Hepatocyte (in vitro differentiated cells): ENCODE results near the gene PIGU. TPM values are rescaled to one million over a fixed set of nuclear protein-coding genes. Genes with fewer than 3 reads are reported as not detected.
"Not testable (repeated sequence)": the region's sequence is repeated elsewhere in the genome, so short reads cannot be mapped to it uniquely, and the experiment has no call there.

ENCODE experiments used
- DNase-seq: peaks from one replicate; pipeline ENCODE4 v3.0.0-alpha.2; 2016; ENCODE audit warnings: low spot score
- H2AFZ ChIP-seq: fragments of 200-600 bp; sonication (generic); 2 replicates; pipeline ENCODE4 v1.6.0; 2016; ENCODE audit warnings: antibody characterized with exemption, mild to moderate bottlenecking
- H3K27ac ChIP-seq: fragments of 200-600 bp; sonication (generic); 2 replicates; pipeline ENCODE4 v1.5.1; 2016; ENCODE audit warnings: mild to moderate bottlenecking
- H3K27me3 ChIP-seq: fragments of 200-600 bp; sonication (generic); 2 replicates; pipeline ENCODE4 v1.6.1; 2016
- H3K36me3 ChIP-seq: fragments of 200-600 bp; sonication (generic); replicated peaks from 2 replicates; pipeline ENCODE4 v1.5.1; 2016; ENCODE audit warnings: low read depth; ENCODE audit not compliant: insufficient read depth
- H3K4me1 ChIP-seq: fragments of 200-600 bp; sonication (generic); 2 replicates; pipeline ENCODE4 v1.5.1; 2016; ENCODE audit warnings: mild to moderate bottlenecking, moderate library complexity; ENCODE audit not compliant: insufficient read depth
- H3K4me2 ChIP-seq: fragments of 200-600 bp; sonication (generic); 2 replicates; pipeline ENCODE4 v1.6.0; 2016
- H3K4me3 ChIP-seq: fragments of 200-600 bp; sonication (generic); 2 replicates; pipeline ENCODE4 v1.5.1; 2016; ENCODE audit warnings: mild to moderate bottlenecking
- H3K79me2 ChIP-seq: fragments of 200-600 bp; sonication (generic); 2 replicates; pipeline ENCODE4 v1.6.0; 2017; ENCODE audit warnings: mild to moderate bottlenecking
- H3K9me2 ChIP-seq: fragments of 200-600 bp; sonication (generic); replicated peaks from 2 replicates; pipeline ENCODE4 v1.6.0; 2017; ENCODE audit warnings: mild to moderate bottlenecking; ENCODE audit not compliant: insufficient read depth
- H3K9me3 ChIP-seq: fragments of 200-600 bp; sonication (generic); 2 replicates; pipeline ENCODE4 v1.5.1; 2016; ENCODE audit warnings: low read depth, mild to moderate bottlenecking
- H4K20me1 ChIP-seq: fragments of 200-600 bp; sonication (generic); 2 replicates; pipeline ENCODE4 v1.6.0; 2016; ENCODE audit warnings: mild to moderate bottlenecking; ENCODE audit not compliant: insufficient read depth, poor library complexity, severe bottlenecking
- CTCF ChIP-seq: fragments of 200-600 bp; sonication (generic); IDR thresholded peaks from 2 replicates; pipeline ENCODE4 v1.5.1; 2016; ENCODE audit warnings: antibody characterized with exemption, mild to moderate bottlenecking; ENCODE audit not compliant: poor library complexity
- EZH2 ChIP-seq: fragments of 200-600 bp; sonication (generic); IDR thresholded peaks from 2 replicates; pipeline ENCODE4 v1.6.1; 2016; ENCODE audit warnings: antibody characterized with exemption, mild to moderate bottlenecking, borderline replicate concordance
- EZH2phosphoT487 ChIP-seq: fragments of 200-600 bp; sonication (generic); IDR thresholded peaks from one replicate; pipeline ENCODE4 v1.6.1; 2018; ENCODE audit warnings: antibody characterized with exemption, mild to moderate bottlenecking, low read depth, moderate library complexity; ENCODE audit not compliant: unreplicated experiment, severe bottlenecking
- WGBS: methylation state at CpG from one replicate; pipeline ENCODE4 v1.1.6; 2016; ENCODE audit warnings: low lambda C conversion rate; ENCODE audit errors: missing lambda C conversion rate; 5-methylcytosine and 5-hydroxymethylcytosine counted together
- polyA plus RNA-seq: library from polyadenylated mRNA; unstranded; fragments of >200 nt; fragmentation: Nextera tagmentation; extraction: Ambion mirVana; gene quantifications from 2 replicates; pipeline ENCODE4 v1.2.1, GENCODE V29; 2016
- total RNA-seq: library from RNA; depleted of rRNA; stranded (reverse); fragments of >200 nt; gene quantifications from 2 replicates; pipeline ENCODE4 v1.2.3, GENCODE V29; 2014

PIGU gene
- total RNA-seq (19.3 and 26.1 TPM in 2 replicates), polyA plus RNA-seq (31.5 and 32.7 TPM in 2 replicates)

- no peaks in the 10 kb centered on the region for H4K20me1 ChIP-seq
- peak within 1 kb of the TSS; percentile 92 for H2AFZ ChIP-seq
- H3K36me3 ChIP-seq, result no peaks in the 10 kb centered on the region
- H3K27ac ChIP-seq, result peak within 1 kb of the TSS; percentile 91
- WGBS, result 1% methylated on average over 37 of the region's 64 CpGs
- H3K4me1 ChIP-seq, result peaks cover 8% of the 10 kb centered on the region
- no peaks in the 10 kb centered on the region for H3K9me3 ChIP-seq
- H3K9me2 ChIP-seq, result no peaks in the 10 kb centered on the region
- H3K27me3 ChIP-seq, result no peaks in the 10 kb centered on the region
- no peak for TF ChIP-seq EZH2
- TF ChIP-seq CTCF, result peak; percentile 9
- TF ChIP-seq EZH2phosphoT487, result no peak
- peaks cover 34% of the 10 kb centered on the region for H3K79me2 ChIP-seq
- H3K4me2 ChIP-seq, result peak within 1 kb of the TSS; percentile 81
- DNase-seq, result peak; percentile 98
- peak within 1 kb of the TSS; percentile 55 for H3K4me3 ChIP-seq
Observed at GRCh38 chr20:34676642-34677373, at the start of gene PIGU. Gene PIGU (minus strand): TSS chr20:34677092. CDS start chr20:34677085, 7 bp downstream.

- Histone ChIP-seq H3K27me3 (no peaks in the 10 kb centered on the region), H3K9me3 (no peaks in the 10 kb centered on the region), H3K4me1 (no peaks in the 10 kb centered on the region), H3K27ac (no peak overlapping the region), H3K36me3 (no peaks in the 10 kb centered on the region), H3K4me3 (no peak overlapping the region), H2AFZ (no peak overlapping the region), H3K79me2 (no peaks in the 10 kb centered on the region), H3K9me2 (no peaks in the 10 kb centered on the region), H3K4me2 (no peak overlapping the region), H4K20me1 (no peaks in the 10 kb centered on the region)
- no peak for TF ChIP-seq EZH2phosphoT487
- TF ChIP-seq CTCF, result no peak
- no peak for TF ChIP-seq EZH2
- no peak for DNase-seq
- WGBS, result 86% methylated on average over 3 of the region's 3 CpGs
Observed at GRCh38 chr20:34724172-34724571, 47.3 kb upstream of the PIGU start.

GRCh38 chr20:34722560-34722959, 45.7 kb upstream of the PIGU start:
- DNase-seq, H3K79me2 ChIP-seq, H2AFZ ChIP-seq, H3K27ac ChIP-seq, H3K36me3 ChIP-seq, H3K9me2 ChIP-seq, H3K4me1 ChIP-seq, H4K20me1 ChIP-seq, H3K27me3 ChIP-seq, H3K9me3 ChIP-seq, H3K4me3 ChIP-seq, H3K4me2 ChIP-seq: not testable (repeated sequence)
- 98% methylated on average over 3 of the region's 3 CpGs for WGBS

GRCh38 chr20:34720266-34720665, 43.4 kb upstream of the PIGU start:
- Histone ChIP-seq H3K4me1 (no peaks in the 10 kb centered on the region), H3K36me3 (no peaks in the 10 kb centered on the region), H3K27ac (no peak overlapping the region), H3K9me2 (no peaks in the 10 kb centered on the region), H3K4me3 (no peak overlapping the region), H3K9me3 (no peaks in the 10 kb centered on the region), H2AFZ (no peak overlapping the region), H3K4me2 (no peak overlapping the region), H3K79me2 (no peaks in the 10 kb centered on the region), H3K27me3 (no peaks in the 10 kb centered on the region), H4K20me1 (no peaks in the 10 kb centered on the region)
- DNase-seq, result no peak
- TF ChIP-seq CTCF (no peak), EZH2phosphoT487 (no peak), EZH2 (no peak)
- 87% methylated on average over 2 of the region's 2 CpGs for WGBS

- not testable (repeated sequence) for H3K4me2 ChIP-seq, H3K79me2 ChIP-seq, H3K27ac ChIP-seq, H3K9me2 ChIP-seq, H3K4me1 ChIP-seq, H4K20me1 ChIP-seq, H3K36me3 ChIP-seq, H3K27me3 ChIP-seq, DNase-seq, H2AFZ ChIP-seq, H3K9me3 ChIP-seq, H3K4me3 ChIP-seq
- 91% methylated on average over 13 of the region's 13 CpGs for WGBS
Observed at GRCh38 chr20:34719242-34720017, 42.5 kb upstream of the PIGU start.
